CD4-positive, alpha-beta T cell (primary cell): Measurements from ENCODE around the gene SUPT3H. TPM values are rescaled to one million over a fixed set of nuclear protein-coding genes. Genes with fewer than 3 reads are reported as not detected.

ENCODE experiments used
- ATAC-seq: fragments of 200-7000 bp; cut with Tn5 transposase; one replicate; pipeline ENCODE4 v1.10.0; 2022; ENCODE audit warnings: mild to moderate bottlenecking; ENCODE audit not compliant: poor library complexity
- CTCF ChIA-PET: fragments of 350-600 bp; sonication (Branson Sonifier 250); formaldehyde crosslinking; loops from one replicate; lab custom pipeline; 2021; ENCODE audit warnings: antibody characterized with exemption, inconsistent platforms; lab: Charles Lee
- POLR2A ChIA-PET: fragments of 350-600 bp; sonication (Branson Sonifier 250); formaldehyde crosslinking; loops from one replicate; lab custom pipeline; 2021; ENCODE audit warnings: antibody characterized with exemption, inconsistent platforms; lab: Charles Lee
- DNase-seq, 14 experiments: peaks; one replicate each; pipeline ENCODE4 v3.0.0-alpha.2; 2013 to 2020; ENCODE audit warnings: mixed read lengths in 2 of 14
- H3K27ac ChIP-seq, 2 donors: one replicate each; pipeline versions ENCODE4 v1.5.1 to v1.7.0; 2013; ENCODE audit warnings: low read length in 2 of 2, low read depth in 1 of 2, mild to moderate bottlenecking in 1 of 2
- H3K27me3 ChIP-seq, 2 experiments: 1 replicate in 1 of 2; 2 replicates in 1 of 2; pipeline versions ENCODE4 v1.6.1 to v1.7.0; 2013; ENCODE audit warnings: low read length in 2 of 2, control low read depth in 1 of 2, mild to moderate bottlenecking in 1 of 2, moderate library complexity in 1 of 2; ENCODE audit not compliant: insufficient read depth in 2 of 2, control insufficient read depth in 1 of 2
- H3K36me3 ChIP-seq: one replicate; pipeline ENCODE4 v1.6.1; 2013; ENCODE audit warnings: low read length, control low read depth; ENCODE audit not compliant: insufficient read depth
- H3K4me1 ChIP-seq: one replicate; pipeline ENCODE4 v1.6.1; 2013; ENCODE audit warnings: low read length, control low read depth; ENCODE audit not compliant: insufficient read depth
- H3K4me3 ChIP-seq: one replicate; pipeline ENCODE4 v1.5.1; 2013; ENCODE audit warnings: mild to moderate bottlenecking, low read length, moderate library complexity
- H3K9me3 ChIP-seq, 2 experiments: 1 replicate in 1 of 2; 2 replicates in 1 of 2; pipeline versions ENCODE4 v1.6.1 to v1.7.0; 2013; ENCODE audit warnings: low read length in 2 of 2, mild to moderate bottlenecking in 2 of 2, control low read depth in 1 of 2, moderate library complexity in 1 of 2; ENCODE audit not compliant: control insufficient read depth in 1 of 2, insufficient read depth in 1 of 2
- H3K27ac Mint-ChIP-seq: one replicate; pipeline ENCODE4 v1.8.0; 2020; ENCODE audit warnings: mixed read lengths
- H3K27me3 Mint-ChIP-seq: one replicate; pipeline ENCODE4 v1.8.0; 2021; ENCODE audit warnings: mixed read lengths
- H3K36me3 Mint-ChIP-seq: one replicate; pipeline ENCODE4 v1.8.0; 2021; ENCODE audit warnings: low read depth, mixed read lengths
- H3K4me1 Mint-ChIP-seq: one replicate; pipeline ENCODE4 v1.8.0; 2021; ENCODE audit warnings: low read depth, mixed read lengths
- H3K4me3 Mint-ChIP-seq: one replicate; pipeline ENCODE4 v1.8.0; 2020; ENCODE audit warnings: mild to moderate bottlenecking, mixed read lengths
- H3K9me3 Mint-ChIP-seq: one replicate; pipeline ENCODE4 v1.8.0; 2020; ENCODE audit warnings: mixed read lengths
- CTCF ChIP-seq: fragments of 200-600 bp; IDR thresholded peaks from one replicate; pipeline ENCODE4 v1.8.0; 2022; ENCODE audit warnings: antibody characterized with exemption, mild to moderate bottlenecking
- intact Hi-C, 2 experiments: fragments of 100-400 bp; cut with DNase I in 1 of 2; cut with micrococcal nuclease in 1 of 2; formaldehyde crosslinking; loops; one replicate each; pipeline versions ENCODE4 v1.15.1 to v1.9.0; 2023 to 2025; cut with DNase I, micrococcal nuclease
- total RNA-seq, 174 experiments: library from RNA in 2 of 174; stranded (reverse) in 2 of 174; gene quantifications; one replicate each; pipeline ENCODE4 v1.2.3 and lab custom pipeline; 2021 to 2026

Gene SUPT3H
- total RNA-seq, 2 experiments from 2014 or later, result 8.9 to 10.5 TPM

- H3K4me3 ChIP-seq, result no peak overlapping the region
- no peaks in the 10 kb centered on the region for H3K27me3 Mint-ChIP-seq
- CTCF ChIA-PET, result no interaction called here
- no peaks in the 10 kb centered on the region for H3K9me3 ChIP-seq
- H3K27me3 ChIP-seq, result no peaks in the 10 kb centered on the region
- no peak for DNase-seq
- H3K27ac ChIP-seq, result no peak overlapping the region
- H3K9me3 Mint-ChIP-seq, result no peaks in the 10 kb centered on the region
- H3K36me3 Mint-ChIP-seq, result peaks cover 4% of the 10 kb centered on the region
- H3K4me3 Mint-ChIP-seq, result no peak overlapping the region
- peaks cover 25% of the 10 kb centered on the region for H3K4me1 Mint-ChIP-seq
- no peak for TF ChIP-seq CTCF
- POLR2A ChIA-PET, result no interaction called here
- intact Hi-C loops, result no loop called here
- H3K27ac Mint-ChIP-seq, result no peak overlapping the region
- H3K4me1 ChIP-seq, result peaks cover 3% of the 10 kb centered on the region
- no peak for ATAC-seq
- H3K36me3 ChIP-seq, result no peaks in the 10 kb centered on the region
Measured at GRCh38 chr6:44806656-44807055, 571.1 kb downstream of the SUPT3H start.

GRCh38 chr6:44805238-44805846 lies 572.4 kb downstream of the SUPT3H start:
- CTCF ChIA-PET, result no interaction called here

GRCh38 chr6:44804546-44805159 lies 573.1 kb downstream of the SUPT3H start:
- H3K36me3 ChIP-seq, result no peaks in the 10 kb centered on the region
- no peak overlapping the region for H3K27ac ChIP-seq
- POLR2A ChIA-PET, result no interaction called here
- no peaks in the 10 kb centered on the region for H3K9me3 ChIP-seq
- no peaks in the 10 kb centered on the region for H3K4me1 ChIP-seq
- Mint-ChIP-seq H3K4me1 (peaks cover 11% of the 10 kb centered on the region), H3K36me3 (peaks cover 4% of the 10 kb centered on the region), H3K27ac (no peak overlapping the region), H3K27me3 (no peaks in the 10 kb centered on the region), H3K9me3 (no peaks in the 10 kb centered on the region), H3K4me3 (no peak overlapping the region)
- DNase-seq, result no peak
- TF ChIP-seq CTCF, result no peak
- CTCF ChIA-PET, result no interaction called here
- intact Hi-C loops, result no loop called here
- H3K27me3 ChIP-seq, result no peaks in the 10 kb centered on the region
- no peak for ATAC-seq
- H3K4me3 ChIP-seq, result no peak overlapping the region

More at GRCh38 chr6:44805238-44805846, 572.4 kb downstream of the SUPT3H start:
- H3K27me3 ChIP-seq, result no peaks in the 10 kb centered on the region
- no peak overlapping the region for H3K27ac ChIP-seq
- POLR2A ChIA-PET, result no interaction called here
- DNase-seq (no peak), ATAC-seq (no peak)
- Mint-ChIP-seq H3K4me1 (peaks cover 17% of the 10 kb centered on the region), H3K27ac (no peak overlapping the region), H3K27me3 (no peaks in the 10 kb centered on the region), H3K36me3 (peaks cover 4% of the 10 kb centered on the region), H3K4me3 (no peak overlapping the region), H3K9me3 (no peaks in the 10 kb centered on the region)
- H3K4me1 ChIP-seq, result no peaks in the 10 kb centered on the region
- no peaks in the 10 kb centered on the region for H3K36me3 ChIP-seq
- intact Hi-C loops, result no loop called here
- no peak for TF ChIP-seq CTCF
- no peak overlapping the region for H3K4me3 ChIP-seq
- no peaks in the 10 kb centered on the region for H3K9me3 ChIP-seq
